ENCODE measurements around the gene ANKRD34A.

The ANKRD34A gene

GRCh38 chr1:145978854-145979745, 14.7 kb upstream of the ANKRD34A start:
- DNase-seq (ENCODE audit: low read depth, low spot score), result peak; percentile 83
- H3K36me3 ChIP-seq (ENCODE audit: insufficient read depth, low read length), result no peaks in the 10 kb centered on the region; the same call in 1 of the 2 replicates
- H3K9me3 ChIP-seq (ENCODE audit: low read depth, low read length), result no peaks in the 10 kb centered on the region
- TF ChIP-seq POLR2AphosphoS5 (IDR thresholded peaks at IDR 0.05; ENCODE audit: borderline replicate concordance, low read depth, low read length), result peak; percentile 77
- no peak for TF ChIP-seq EZH2 (IDR thresholded peaks at IDR 0.05)
- TF ChIP-seq FOXP2 (optimal IDR thresholded peaks at IDR 0.05; ENCODE audit: control extremely low read depth, extremely low read length, insufficient read depth), result peak; percentile 57
- peak overlapping the region; percentile 59 for H3K4me3 ChIP-seq
- peak overlapping the region; percentile 74 for H3K9ac ChIP-seq (ENCODE audit: insufficient read length)
- peak overlapping the region; percentile 91 for H3K27ac ChIP-seq

DNA sequence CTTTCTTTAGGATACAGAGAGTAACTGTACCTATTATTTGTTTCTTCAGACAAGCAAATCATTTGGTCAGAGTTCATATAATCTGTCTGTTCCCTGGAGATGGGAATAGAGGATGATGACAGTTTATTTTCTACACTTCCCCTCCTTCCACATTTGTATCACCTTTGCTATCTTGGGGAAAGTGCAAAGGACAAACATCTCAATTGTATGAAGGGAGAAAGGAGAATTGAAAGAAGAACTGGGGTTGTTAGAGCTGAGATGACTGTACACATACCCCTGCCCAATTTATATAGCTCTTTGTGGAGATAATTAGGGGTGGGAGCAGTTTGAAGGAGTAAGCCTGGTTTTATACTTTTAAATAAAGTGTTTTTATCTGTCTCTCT, 14.1 kb upstream of the ANKRD34A start:
- TF ChIP-seq FOXP2 (optimal IDR thresholded peaks at IDR 0.05; ENCODE audit: control extremely low read depth, extremely low read length, insufficient read depth) (no peak), POLR2AphosphoS5 (IDR thresholded peaks at IDR 0.05; ENCODE audit: borderline replicate concordance, low read depth, low read length) (no peak), EZH2 (IDR thresholded peaks at IDR 0.05) (no peak)
- Histone ChIP-seq H3K9ac (ENCODE audit: insufficient read length) (peak overlapping the region; percentile 74), H3K4me3 (no peak overlapping the region), H3K9me3 (ENCODE audit: low read depth, low read length) (no peaks in the 10 kb centered on the region), H3K36me3 (ENCODE audit: insufficient read depth, low read length) (no peaks in the 10 kb centered on the region; the same call in 1 of the 2 replicates), H3K27ac (peak overlapping the region; percentile 91)
- DNase-seq (ENCODE audit: low read depth, low spot score), result no peak

DNA sequence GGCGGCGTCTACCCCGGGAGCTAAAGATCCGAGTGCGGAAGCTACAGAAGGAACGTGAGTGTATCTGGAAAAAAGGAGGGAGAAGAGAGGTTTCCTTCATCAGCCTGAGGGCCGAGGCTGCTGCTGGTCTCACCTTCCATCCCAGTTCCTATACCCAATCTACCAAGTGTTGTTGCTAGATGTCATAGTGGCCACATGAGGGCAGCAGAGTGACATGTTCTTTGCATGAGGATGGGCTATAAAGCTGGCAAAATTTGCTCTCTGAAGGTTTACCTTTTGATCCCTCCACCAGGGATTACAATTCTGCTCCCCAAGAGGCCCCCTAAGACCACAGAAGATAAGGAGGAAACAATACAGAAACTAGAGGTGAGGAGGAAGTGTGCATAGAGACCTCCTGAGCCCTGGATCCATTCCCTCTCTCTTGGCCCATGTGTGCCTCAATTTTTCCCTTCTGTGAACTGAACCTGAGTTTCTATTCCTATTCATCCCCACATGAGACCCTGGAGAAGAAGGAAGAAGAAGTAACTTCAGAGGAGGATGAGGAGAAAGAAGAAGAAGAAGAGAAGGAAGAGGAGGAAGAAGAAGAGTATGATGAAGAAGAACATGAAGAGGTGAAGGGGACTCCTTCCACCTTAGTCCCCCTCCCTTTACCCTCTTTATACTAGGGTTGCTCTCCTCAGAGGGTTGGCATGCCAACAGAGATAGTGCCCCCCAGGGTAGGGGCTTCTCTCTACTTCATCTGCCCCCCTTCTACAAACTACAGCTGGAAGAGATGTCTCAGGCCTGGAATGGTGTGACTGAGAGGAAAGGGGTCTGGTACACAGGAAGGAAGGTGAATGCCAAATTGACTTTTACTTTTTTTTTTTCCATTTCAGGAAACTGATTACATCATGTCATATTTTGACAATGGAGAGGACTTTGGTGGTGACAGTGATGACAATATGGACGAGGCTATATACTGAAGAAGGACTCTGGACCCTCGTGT, 13.4 kb upstream of the ANKRD34A start:
- peak overlapping the region; percentile 91; the same call in 1 of the 2 replicates for H3K27ac ChIP-seq
- H3K4me3 ChIP-seq, result no peak overlapping the region
- no peaks in the 10 kb centered on the region for H3K9me3 ChIP-seq (ENCODE audit: low read depth, low read length)
- DNase-seq (ENCODE audit: low read depth, low spot score), result peak; percentile 66
- no peak overlapping the region for H3K9ac ChIP-seq (ENCODE audit: insufficient read length)
- TF ChIP-seq FOXP2 (optimal IDR thresholded peaks at IDR 0.05; ENCODE audit: control extremely low read depth, extremely low read length, insufficient read depth) (no peak), EZH2 (IDR thresholded peaks at IDR 0.05) (no peak), POLR2AphosphoS5 (IDR thresholded peaks at IDR 0.05; ENCODE audit: borderline replicate concordance, low read depth, low read length) (no peak)
- no peaks in the 10 kb centered on the region; the same call in 1 of the 2 replicates for H3K36me3 ChIP-seq (ENCODE audit: insufficient read depth, low read length)

GRCh38 chr1:145977016-145977415, 12.6 kb upstream of the ANKRD34A start:
- H3K27ac ChIP-seq, result no peak overlapping the region
- H3K4me3 ChIP-seq, result no peak overlapping the region
- TF ChIP-seq FOXP2 (optimal IDR thresholded peaks at IDR 0.05; ENCODE audit: control extremely low read depth, extremely low read length, insufficient read depth), result no peak
- no peaks in the 10 kb centered on the region for H3K9me3 ChIP-seq (ENCODE audit: low read depth, low read length)
- H3K36me3 ChIP-seq (ENCODE audit: insufficient read depth, low read length), result no peaks in the 10 kb centered on the region; the same call in 1 of the 2 replicates
- DNase-seq (ENCODE audit: low read depth, low spot score), result no peak
- H3K9ac ChIP-seq (ENCODE audit: insufficient read length), result no peak overlapping the region

DNA sequence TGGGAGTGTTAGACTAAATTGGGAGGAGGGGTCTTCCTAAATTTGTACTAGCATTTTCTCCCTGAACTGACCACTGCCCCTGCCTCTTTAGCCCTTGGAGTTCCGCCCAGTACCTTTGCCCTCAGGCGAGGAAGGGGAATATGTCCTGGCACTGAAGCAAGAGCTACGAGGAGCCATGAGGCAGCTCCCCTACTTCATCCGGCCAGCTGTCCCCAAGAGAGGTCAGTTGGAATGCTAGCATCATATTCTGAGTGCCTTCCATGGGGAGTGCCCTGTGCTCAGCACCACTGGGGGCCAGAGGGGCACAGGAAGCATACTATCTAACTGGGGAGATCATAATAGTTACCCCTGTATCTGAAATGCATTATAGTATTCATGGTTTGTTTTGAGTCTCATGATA, 10.8 kb upstream of the ANKRD34A start:
- Histone ChIP-seq H3K27ac (no peak overlapping the region), H3K9ac (ENCODE audit: insufficient read length) (no peak overlapping the region), H3K36me3 (ENCODE audit: insufficient read depth, low read length) (no peaks in the 10 kb centered on the region; the same call in 1 of the 2 replicates), H3K9me3 (ENCODE audit: low read depth, low read length) (no peaks in the 10 kb centered on the region), H3K4me3 (no peak overlapping the region)
- DNase-seq (ENCODE audit: low read depth, low spot score), result no peak
- TF ChIP-seq EZH2 (IDR thresholded peaks at IDR 0.05) (no peak), FOXP2 (optimal IDR thresholded peaks at IDR 0.05; ENCODE audit: control extremely low read depth, extremely low read length, insufficient read depth) (no peak), POLR2AphosphoS5 (IDR thresholded peaks at IDR 0.05; ENCODE audit: borderline replicate concordance, low read depth, low read length) (no peak)

- no peaks in the 10 kb centered on the region; the same call in 1 of the 2 replicates for H3K36me3 ChIP-seq (ENCODE audit: insufficient read depth, low read length)
- no peak for TF ChIP-seq POLR2AphosphoS5 (IDR thresholded peaks at IDR 0.05; ENCODE audit: borderline replicate concordance, low read depth, low read length)
- TF ChIP-seq FOXP2 (optimal IDR thresholded peaks at IDR 0.05; ENCODE audit: control extremely low read depth, extremely low read length, insufficient read depth), result no peak
- no peak for TF ChIP-seq EZH2 (IDR thresholded peaks at IDR 0.05)
- no peak for DNase-seq (ENCODE audit: low read depth, low spot score)
- H3K9me3 ChIP-seq (ENCODE audit: low read depth, low read length), result no peaks in the 10 kb centered on the region
- no peak overlapping the region for H3K9ac ChIP-seq (ENCODE audit: insufficient read length)
- H3K27ac ChIP-seq, result no peak overlapping the region
- H3K4me3 ChIP-seq, result no peak overlapping the region
These were observed 10.3 kb upstream of the ANKRD34A start for GRCh38 chr1:145974721-145975120.

DNA sequence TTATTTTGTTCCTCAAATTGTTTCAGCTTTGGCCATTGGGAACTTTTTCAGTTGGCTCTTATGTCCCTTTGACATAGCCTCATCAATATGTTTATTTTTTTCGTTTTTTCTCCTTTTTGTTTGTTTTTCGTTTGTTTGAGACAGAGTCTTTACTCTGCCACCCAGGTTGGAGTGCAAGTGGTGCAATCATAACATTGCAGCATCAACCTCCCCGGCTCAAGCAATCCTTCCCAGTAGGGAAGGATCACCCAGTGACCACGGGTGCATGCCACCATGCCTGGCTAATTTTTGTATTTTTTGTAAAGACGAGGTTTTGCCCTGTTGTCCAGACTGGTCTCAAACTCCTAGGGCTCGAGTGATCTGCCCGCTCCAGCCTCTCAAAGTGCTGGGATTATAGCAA, 8.2 kb upstream of the ANKRD34A start:
- no peak for DNase-seq (ENCODE audit: low read depth, low spot score)
- TF ChIP-seq EZH2 (IDR thresholded peaks at IDR 0.05) (no peak), POLR2AphosphoS5 (IDR thresholded peaks at IDR 0.05; ENCODE audit: borderline replicate concordance, low read depth, low read length) (no peak), FOXP2 (optimal IDR thresholded peaks at IDR 0.05; ENCODE audit: control extremely low read depth, extremely low read length, insufficient read depth) (no peak)

DNA sequence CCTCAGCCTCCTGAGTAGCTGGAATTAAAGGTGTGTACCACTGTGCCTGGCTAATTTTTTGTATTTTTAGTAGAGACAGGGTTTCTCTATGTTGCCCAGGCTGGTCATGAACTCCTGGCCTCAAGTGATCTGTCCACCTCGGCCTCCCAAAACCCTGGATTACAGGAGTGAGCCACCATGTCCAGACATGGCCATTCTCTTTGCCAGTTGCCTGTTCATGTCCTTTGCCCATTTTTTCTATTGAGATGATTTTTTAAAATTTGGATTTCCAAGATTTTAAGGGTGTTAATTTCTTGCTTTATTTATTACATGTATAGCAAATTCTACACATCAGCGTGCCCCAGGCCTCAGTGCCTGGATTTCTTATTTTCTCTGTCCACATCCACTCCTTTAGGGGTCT, 2.9 kb upstream of the ANKRD34A start:
- H3K9ac ChIP-seq (ENCODE audit: insufficient read length), result no peak overlapping the region
- H3K4me3 ChIP-seq, result no peak overlapping the region
- TF ChIP-seq FOXP2 (optimal IDR thresholded peaks at IDR 0.05; ENCODE audit: control extremely low read depth, extremely low read length, insufficient read depth) (no peak), POLR2AphosphoS5 (IDR thresholded peaks at IDR 0.05; ENCODE audit: borderline replicate concordance, low read depth, low read length) (no peak), EZH2 (IDR thresholded peaks at IDR 0.05) (no peak)
- no peak overlapping the region for H3K27ac ChIP-seq
- DNase-seq (ENCODE audit: low read depth, low spot score), result no peak
- peaks cover 6% of the 10 kb centered on the region; the same call in 1 of the 2 replicates for H3K36me3 ChIP-seq (ENCODE audit: insufficient read depth, low read length)
- H3K9me3 ChIP-seq (ENCODE audit: low read depth, low read length), result no peaks in the 10 kb centered on the region

More for the DNA sequence above, 8.2 kb upstream of the ANKRD34A start:
- Histone ChIP-seq H3K36me3 (ENCODE audit: insufficient read depth, low read length) (peaks cover 1% of the 10 kb centered on the region; the same call in 1 of the 2 replicates), H3K9ac (ENCODE audit: insufficient read length) (no peak overlapping the region), H3K9me3 (ENCODE audit: low read depth, low read length) (no peaks in the 10 kb centered on the region), H3K27ac (no peak overlapping the region), H3K4me3 (no peak overlapping the region)

Measured in SK-N-MC (cell line).